Fibroblast of the aortic adventitia (primary cell): ENCODE data around the gene LITAF. TPM values are rescaled to one million over a fixed set of nuclear protein-coding genes. Genes with fewer than 3 reads are reported as not detected.
"Not testable (repeated sequence)": the region's sequence is repeated elsewhere in the genome, so short reads cannot be mapped to it uniquely, and the experiment has no call there.

ENCODE experiments used
- DNase-seq: peaks from one replicate; pipeline ENCODE4 v3.0.0-alpha.2; 2010; ENCODE audit warnings: low read depth
- H3K4me3 ChIP-seq: 2 replicates; pipeline ENCODE4 v1.5.1; 2011; ENCODE audit warnings: low read depth, mild to moderate bottlenecking, control low read depth, low read length, moderate library complexity
- total RNA-seq: library from RNA; depleted of rRNA; stranded (reverse); fragments of >200 nt; gene quantifications from 2 replicates; pipeline ENCODE4 v1.2.3, GENCODE V29; 2012; ENCODE audit warnings: low replicate concordance
- TF ChIP-seq, protein P1 (sequence below): IDR thresholded peaks from 2 replicates; pipeline ENCODE4 v1.5.1; 2011; ENCODE audit warnings: mild to moderate bottlenecking, low read length, control low read depth, inconsistent platforms; ENCODE audit not compliant: insufficient read depth

The LITAF gene
- total RNA-seq, 1 donor: 44.6 TPM

DNA sequence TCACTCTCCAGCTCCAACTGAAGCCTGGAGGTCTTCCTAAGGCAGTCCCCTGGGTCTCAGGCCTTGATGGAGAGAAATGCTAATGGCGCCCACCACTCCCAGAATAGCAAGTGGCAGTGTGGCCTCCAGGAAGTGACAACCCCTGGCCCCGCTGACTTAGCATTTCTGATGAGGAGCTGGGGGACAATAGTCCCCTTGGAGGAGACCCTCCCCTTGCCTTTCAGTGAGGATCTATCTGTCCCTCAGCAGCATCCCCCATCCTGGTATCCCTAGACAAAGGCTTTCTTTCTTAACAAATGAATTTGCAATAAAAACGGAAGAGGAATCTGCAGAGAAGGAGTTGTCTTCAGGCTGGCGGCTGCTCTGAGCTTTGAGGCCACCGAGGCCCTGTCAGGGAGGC lies 68.8 kb downstream of the LITAF start:
- no peak for DNase-seq
- TF ChIP-seq, protein P1, sequence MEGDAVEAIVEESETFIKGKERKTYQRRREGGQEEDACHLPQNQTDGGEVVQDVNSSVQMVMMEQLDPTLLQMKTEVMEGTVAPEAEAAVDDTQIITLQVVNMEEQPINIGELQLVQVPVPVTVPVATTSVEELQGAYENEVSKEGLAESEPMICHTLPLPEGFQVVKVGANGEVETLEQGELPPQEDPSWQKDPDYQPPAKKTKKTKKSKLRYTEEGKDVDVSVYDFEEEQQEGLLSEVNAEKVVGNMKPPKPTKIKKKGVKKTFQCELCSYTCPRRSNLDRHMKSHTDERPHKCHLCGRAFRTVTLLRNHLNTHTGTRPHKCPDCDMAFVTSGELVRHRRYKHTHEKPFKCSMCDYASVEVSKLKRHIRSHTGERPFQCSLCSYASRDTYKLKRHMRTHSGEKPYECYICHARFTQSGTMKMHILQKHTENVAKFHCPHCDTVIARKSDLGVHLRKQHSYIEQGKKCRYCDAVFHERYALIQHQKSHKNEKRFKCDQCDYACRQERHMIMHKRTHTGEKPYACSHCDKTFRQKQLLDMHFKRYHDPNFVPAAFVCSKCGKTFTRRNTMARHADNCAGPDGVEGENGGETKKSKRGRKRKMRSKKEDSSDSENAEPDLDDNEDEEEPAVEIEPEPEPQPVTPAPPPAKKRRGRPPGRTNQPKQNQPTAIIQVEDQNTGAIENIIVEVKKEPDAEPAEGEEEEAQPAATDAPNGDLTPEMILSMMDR: no peak
- no peak overlapping the region for H3K4me3 ChIP-seq

DNA sequence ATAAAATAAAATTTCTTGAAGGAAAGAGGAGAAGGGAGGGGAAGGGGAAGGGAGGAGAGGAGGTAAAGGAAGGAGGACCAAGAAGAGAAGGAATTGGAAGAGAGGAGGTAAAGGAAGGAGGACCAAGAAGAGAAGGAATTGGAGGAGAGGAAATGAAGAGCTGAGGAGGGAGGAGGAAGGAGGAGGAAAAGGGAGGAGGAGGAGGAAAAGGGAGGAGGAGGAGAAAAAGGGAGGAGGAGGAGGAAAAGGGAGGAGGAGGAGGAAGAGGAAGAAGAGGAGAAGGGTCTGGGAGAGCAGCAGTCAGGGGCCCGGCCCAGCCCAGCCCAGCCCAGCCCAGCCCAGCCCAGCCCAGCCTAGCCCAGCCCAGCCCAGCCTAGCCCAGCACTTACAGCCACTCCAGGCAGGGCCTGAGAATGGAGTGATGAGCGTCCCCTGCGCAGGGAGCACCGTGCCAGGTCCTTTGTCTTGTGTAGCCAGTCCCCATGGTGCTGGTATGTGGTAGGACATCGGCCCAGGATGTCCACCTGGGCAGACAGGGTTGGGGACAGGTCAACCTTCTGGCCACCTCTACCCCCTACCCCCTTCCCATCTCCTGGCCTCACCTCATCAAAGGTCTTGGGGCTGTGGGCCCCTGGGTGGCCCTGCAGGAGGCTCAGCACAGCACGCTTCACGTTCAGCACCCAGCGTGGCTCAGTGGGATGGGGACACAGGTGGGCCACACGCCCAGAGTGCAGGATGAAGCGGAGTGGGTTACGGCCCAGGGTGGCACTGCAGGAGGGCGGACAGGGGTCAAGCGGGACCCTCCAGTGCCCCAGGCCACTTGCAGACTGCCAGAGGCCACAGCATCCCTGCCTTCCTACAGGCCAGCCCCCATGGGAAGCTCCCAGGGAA lies 70.9 kb downstream of the LITAF start:
- DNase-seq: no peak
- H3K4me3 ChIP-seq: no peak overlapping the region
- TF ChIP-seq, protein P1: no peak

DNA sequence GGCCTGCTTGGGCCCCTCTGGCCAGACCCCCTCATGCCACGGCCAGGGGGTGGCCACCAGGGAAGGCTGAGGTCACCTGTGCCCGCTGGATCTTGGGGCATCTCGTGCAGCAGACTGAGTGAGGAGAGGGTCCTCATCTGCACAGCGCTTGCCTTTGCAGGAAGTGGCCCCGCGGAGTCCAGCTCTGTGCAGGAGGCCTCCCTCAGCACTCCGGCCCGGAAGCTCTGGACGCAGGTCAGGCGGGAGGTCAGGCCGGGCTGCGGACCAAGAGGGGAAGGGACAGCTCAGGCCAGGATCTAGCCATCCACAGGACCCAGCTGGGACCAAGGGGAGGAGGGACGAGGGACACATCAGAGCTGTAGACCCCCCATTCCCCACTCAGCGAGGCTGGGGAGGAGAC lies 72.4 kb downstream of the LITAF start:
- TF ChIP-seq, protein P1: no peak
- no peak for DNase-seq
- H3K4me3 ChIP-seq: no peak overlapping the region

DNA sequence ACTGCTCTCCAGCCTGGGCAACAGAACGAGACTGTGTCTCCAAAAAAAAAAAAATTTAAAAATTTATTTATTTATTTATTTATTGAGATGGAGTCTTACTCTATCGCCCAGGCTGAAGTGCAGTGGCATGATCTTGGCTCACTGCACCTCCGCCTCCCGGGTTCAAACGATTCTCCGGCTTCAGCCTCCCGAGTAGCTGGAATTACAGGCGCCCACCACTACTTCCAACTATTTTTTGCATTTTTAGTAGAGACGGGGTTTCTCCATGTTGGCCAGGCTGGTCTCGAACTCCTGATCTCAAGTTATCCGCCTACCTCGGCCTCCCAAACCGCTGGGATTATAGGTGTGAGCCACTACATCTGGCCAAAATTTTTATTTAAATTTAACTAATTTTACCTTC lies 73.4 kb downstream of the LITAF start:
- DNase-seq, H3K4me3 ChIP-seq: not testable (repeated sequence)

DNA sequence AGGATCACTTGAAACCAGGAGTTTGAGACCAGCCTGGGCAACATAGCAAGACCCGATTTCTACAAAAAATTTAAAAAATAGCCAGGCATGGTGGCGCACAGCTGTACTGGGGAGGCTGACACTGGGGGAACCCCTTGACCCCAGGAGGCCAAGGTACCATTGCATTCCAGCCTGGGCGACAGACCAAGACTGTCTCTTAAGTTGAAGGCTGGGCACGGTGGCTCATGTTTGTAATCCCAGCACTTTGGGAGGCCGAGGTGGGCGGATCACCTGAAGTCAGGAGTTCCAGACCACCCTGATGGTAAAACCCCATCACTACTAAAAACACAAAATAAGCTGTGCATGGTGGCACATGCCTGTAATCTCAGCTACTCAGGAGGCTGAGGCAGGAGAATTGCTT lies 74.9 kb downstream of the LITAF start:
- no peak overlapping the region for H3K4me3 ChIP-seq
- DNase-seq: no peak
- TF ChIP-seq, protein P1: no peak

DNA sequence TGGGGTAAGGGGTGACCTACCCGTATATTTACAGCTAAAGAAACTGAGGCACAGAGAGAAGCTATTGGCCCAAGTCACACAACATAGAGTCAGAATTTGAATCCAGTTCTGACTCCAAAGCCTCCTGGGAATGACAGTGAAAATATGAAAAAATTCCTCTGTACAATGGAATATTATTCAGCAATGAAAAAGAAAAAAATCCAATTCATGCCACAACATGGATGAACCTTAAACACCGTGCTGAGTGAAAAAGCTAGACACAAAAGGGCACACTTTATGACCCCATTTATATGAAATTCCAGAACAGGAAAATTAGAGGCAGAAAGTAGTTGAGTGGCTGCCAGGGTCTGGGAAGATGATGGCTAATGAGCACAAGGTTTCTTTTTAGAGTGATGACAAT lies 75.4 kb downstream of the LITAF start:
- DNase-seq: no peak
- H3K4me3 ChIP-seq: no peak overlapping the region
- TF ChIP-seq, protein P1: no peak

DNA sequence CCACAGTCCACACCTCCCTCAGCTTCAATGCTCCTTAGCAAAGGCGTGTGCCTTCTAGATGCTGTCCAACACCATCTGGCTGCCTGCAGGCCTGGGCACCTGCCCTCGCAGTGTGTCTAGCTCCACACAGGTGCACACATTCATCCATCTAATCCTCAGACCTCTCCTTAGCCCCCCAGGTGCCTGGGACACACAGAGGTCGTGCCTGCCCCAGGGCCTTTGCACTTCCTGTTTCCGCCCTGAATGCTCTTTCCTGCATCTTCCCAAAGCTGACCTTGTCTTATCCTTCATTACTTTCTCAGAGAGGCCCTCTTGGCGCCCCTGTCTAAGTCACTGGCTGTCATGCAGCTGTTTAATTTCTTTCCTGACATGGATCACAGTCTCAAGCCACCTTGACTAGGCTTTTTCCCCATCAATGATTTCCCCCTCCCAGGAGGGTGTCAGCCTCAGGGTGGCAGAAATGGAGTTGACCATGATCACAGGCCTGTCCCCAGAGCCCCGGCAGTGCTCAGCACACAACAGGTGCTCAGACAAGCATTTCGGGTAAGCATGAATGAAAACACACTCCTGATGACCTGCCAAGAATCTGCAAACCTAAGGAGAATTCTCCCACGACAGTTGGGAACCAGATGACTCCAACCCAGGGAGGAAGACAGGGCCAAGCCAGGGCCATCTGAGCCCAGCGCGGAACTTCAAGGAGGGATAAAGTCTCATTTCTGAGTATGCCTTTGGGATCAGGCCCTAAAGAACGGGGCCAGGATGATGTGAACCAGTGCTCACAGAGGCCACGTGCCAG lies 76.3 kb downstream of the LITAF start:
- no peak overlapping the region for H3K4me3 ChIP-seq
- DNase-seq: no peak
- TF ChIP-seq, protein P1: no peak
